Fibroblast of skin of abdomen (primary cell): ENCODE results near the gene SYT2.
"Not testable (repeated sequence)": the region's sequence is repeated elsewhere in the genome, so short reads cannot be mapped to it uniquely, and the experiment has no call there.

Source experiments
- DNase-seq: peaks from one replicate; pipeline ENCODE4 v3.0.0-alpha.2; 2013

SYT2 gene

DNA sequence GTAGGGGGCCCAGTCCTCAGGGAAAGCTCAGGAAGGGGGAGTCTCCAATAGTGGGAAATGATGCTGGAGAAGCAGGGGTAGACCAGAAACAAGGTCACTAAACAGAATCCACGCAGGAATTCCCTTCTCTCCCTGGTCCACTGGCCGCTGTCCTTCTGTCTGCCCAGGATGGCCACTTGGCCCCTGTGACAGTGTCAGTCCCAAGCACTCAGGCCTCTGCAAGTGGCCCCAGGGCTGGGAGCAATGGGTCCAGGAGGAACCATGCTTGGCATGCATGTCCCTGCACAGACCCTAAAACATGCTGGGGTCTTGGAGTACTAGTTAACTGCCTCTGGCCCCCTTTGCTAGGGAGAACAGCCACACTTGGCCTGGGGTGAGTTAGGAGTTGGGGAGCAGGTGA lies 90.2 kb downstream of the SYT2 start:
- DNase-seq, result not testable (repeated sequence)

DNA sequence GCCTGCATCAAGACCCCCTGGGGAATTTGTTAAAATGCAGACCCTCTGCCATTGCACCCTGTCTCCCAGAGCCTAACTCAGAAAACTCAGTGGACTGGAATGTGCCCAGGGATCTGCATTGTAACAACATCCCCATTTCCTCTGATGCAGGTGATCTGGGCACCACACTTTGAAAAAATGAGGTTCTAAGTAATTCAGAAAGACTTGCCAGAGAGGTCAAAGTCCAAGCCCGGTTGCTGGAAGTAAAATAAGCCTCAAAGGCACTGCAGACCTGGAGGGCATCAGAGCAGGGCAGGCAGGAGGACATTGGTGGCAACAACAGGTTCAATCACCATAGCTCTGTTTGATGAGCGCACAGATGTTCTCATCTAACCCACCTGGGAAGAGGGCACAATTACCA lies 90.7 kb downstream of the SYT2 start:
- no peak for DNase-seq

DNA sequence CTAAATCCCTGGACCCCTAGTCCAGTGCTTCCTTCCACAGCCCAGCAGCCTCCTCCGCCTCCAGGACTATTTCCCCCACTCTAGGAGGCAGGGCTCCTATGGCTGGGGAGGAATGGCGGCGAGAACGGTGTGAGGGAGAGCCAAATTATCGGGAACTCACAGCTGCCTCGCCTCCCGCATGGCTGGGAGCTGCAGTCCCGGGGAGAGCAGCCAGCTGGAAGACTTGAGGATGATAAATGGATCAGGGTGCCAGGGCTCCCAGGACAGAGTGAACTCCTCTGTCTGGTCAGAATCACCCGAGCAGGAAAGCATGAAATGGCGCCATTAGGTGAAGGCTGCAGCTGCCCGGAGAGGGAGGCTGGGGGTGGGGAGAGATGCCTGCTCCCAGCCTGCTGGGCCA lies 91.2 kb downstream of the SYT2 start:
- DNase-seq, result not testable (repeated sequence)

DNA sequence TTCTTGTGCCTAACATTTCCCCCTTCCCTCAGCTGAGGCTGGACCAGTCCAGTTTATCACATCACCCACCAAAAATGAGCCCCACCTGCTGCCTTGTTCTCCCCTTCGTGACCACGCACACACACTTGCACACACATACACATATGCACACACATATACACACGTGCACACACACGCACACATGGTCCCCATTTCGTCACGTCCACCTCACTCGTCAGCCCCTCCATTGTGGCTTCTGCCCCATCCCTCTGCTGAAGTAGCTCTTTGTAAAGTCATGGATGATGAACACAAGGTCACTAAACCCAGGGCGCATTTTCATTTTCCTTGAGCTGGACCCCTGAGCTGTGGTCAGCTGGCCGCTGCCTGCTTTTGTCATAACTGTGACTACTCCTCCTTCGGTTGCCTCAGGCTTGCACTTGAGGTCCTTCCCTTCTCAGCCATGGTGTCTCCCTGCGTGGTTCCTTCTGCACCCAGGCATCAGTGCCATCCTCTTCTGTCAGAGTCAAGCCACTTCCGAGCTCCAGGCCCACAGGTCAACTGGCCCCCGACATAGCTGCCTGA lies 93.8 kb downstream of the SYT2 start:
- DNase-seq, result no peak

DNA sequence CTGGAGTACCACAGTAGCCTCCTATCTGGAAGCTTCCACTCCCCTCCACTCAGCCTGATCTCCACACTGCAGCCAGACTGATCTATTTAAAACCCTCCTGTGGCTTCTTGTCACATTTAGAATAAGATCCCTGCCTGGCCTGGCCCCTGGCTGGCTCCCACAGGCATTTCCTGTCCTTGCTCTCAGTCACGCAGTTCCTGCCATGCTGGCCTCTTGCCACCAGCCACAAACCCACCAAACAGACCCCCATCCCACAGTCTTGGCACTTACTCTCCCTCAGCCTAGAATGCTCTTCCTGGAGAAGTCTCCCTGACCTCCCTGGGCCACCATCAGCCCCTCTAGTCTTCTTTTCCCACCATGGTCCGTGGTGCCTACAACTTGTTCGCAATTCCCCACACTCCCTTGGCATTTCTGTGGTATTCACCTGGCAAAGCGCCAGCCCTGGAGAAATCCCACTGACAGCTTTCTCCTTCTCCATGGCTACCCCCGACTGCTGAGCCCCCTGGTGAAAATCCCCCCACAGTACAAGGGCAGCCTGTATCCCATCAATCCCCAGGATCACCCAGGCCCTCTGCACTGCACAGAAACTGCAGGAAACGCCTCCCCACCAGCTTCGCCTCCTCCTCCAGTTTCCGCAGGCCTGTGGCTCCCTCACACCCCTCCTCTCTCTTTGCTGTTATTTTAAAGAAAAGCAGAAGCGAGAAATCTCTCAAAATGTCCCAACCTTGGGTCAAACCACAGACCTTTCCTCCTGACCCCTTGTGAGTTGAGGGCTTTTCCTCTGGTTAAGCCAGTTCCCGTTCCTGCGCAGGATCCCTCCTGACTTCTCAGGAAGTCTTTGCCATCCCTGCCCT lies 94.5 kb downstream of the SYT2 start:
- peak; percentile 92 for DNase-seq

DNA sequence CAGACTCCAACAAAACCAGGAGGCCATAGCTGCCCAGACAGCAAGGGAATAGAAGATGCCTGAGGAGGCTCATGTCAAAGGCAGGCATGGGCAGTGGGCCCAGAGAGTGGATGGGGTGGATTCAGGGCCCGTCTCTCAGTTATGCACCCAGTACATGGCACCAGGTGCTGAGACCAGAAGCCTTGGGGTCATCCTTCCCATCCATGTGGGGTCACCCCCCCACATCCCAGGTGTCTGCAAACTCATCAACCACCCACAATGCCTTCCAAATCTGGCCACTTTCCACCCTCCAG lies 95.1 kb downstream of the SYT2 start:
- not testable (repeated sequence) for DNase-seq

DNA sequence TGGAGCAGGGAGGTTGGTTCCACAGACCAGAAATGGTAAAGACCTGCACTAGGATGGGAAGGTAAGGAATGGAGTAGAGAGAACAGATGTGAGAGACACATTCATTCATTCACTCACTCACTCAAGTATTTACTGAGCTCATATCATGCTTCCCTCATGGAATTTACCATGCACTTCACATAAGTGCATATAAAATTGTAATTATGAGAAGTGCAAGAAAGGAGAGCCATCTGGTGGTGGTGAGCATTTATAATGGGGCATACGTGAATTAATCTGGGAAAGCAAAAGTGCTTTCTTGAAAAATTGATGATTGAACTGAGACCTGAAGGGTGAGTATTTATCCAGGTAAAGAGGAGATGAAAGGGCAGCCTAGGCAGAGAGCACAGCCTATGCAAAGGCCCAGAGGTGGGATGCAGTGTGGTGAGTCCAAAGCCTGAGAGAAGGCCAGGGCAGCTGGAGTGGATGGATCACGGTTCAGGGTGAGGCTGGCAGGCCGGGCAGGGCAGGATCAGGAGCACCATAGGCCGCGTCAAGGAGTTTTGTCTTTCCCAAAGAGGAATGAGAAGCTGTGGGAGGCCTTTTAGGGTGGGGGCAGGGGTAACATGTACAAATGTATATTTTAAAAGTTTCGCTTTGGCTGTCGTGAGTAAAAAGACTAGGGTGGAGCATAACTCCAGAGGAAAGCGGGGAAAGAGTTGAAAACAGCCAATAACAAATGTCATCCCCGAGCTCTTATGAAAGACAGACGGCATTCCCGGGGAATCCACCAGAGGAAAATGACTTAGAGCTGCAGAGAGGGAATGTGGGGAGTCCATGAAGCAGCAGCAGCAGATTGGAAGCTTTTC lies 95.7 kb downstream of the SYT2 start:
- peak; percentile 75 for DNase-seq

DNA sequence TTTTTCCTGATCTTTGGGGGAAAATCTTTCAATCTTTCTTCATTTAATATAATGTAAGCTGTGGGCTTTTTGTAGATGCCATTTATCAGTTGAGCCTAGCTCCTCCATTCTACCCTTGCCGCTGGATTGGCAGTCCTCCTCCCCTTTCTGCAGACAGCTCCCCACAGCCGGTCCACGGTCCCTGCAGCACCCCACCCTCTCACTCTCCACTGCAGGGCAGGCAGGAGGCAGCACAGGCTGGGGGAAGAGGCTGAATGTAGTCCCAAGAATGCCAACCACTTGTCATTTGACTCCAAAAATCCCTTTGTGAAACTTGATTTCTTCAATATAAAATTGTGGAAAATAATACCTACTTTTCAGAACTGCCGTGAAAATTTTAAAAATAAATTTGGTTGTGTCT lies 96.7 kb downstream of the SYT2 start:
- no peak for DNase-seq

DNA sequence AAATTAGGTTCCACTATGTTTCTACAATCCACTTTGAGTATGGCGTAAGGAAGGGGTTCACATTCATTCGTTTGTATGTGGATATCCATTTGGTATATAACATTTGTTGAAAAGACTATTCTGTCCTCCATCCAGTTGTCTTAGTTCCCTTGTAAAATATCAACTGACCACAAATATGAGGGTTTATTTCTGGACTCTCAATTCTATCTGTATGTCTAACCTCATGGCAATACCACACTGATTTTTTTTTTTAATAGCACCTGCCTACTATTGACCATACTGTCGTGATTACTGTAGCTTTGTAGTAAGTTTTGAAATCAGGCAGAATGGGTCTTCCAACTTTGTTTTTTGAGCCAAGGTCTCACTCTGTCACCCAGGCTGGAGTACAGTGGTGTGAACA lies 98.2 kb downstream of the SYT2 start:
- DNase-seq, result not testable (repeated sequence)

DNA sequence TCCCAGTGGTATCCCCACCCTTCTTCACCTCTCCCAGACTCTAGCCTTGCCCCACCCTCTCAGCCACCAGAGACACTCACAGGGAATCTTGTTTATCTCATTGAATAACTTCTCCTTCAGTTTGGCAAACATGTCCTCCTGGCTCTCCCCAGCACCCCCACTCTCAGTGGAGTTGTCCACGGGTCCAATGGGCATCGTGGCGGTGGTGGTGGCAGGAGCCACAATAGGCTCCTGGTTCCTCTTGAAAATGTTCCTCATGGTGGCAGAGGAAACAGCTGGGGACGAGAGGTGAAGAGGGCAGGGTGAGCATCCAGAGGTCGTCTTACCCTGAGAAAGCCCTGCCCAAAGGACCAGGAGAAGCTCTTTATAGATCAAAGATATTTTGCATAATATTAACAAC lies 104.7 kb downstream of the SYT2 start:
- no peak for DNase-seq

DNA sequence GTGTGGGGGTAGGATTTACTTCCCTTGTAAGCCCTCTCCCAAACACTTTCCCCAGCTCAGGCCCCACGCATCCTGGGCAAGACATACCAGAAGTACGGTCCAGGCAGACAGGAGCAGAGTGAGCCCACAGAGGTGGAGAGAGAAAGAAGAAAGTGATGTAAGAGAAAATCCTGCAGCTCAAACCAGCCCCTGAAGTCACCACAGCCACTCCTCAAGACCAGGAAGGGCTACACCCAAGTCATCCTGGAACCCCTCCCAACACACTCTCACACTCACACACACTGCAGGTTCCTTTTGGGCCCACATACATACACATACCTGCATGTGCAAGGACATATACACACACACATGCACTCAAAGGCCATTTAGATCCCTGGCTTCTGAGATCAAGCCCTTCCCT lies 106.8 kb downstream of the SYT2 start:
- no peak for DNase-seq

DNA sequence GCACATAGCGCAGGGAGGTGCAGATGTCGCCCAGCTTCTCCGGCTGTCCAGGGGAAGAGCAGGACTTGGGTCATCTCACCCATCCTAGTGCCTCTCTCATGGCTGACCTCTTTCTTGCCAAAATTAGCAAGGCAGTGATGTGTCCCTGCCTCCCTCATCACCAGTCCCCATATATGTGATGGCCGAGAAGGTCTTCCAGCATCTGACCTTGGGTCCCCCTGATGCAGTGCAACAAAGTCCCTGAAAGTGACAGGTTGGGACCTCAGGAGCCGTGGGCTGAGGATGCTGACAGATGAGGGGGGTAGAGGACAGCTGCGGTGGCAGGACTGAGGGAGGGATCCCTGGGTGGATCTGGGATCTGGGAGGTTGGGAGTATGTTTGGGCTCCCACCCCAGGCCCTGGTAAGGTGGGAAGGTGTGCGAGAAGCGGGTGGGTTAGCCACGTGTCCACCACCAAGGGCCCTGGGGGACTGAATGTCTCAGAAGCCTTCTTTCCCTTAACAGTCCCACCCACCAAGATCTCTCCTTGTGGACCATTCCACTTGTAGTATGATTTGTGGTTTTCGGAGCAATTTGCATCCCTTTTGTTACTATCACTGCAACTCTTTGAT lies 109.7 kb downstream of the SYT2 start:
- no peak for DNase-seq

DNA sequence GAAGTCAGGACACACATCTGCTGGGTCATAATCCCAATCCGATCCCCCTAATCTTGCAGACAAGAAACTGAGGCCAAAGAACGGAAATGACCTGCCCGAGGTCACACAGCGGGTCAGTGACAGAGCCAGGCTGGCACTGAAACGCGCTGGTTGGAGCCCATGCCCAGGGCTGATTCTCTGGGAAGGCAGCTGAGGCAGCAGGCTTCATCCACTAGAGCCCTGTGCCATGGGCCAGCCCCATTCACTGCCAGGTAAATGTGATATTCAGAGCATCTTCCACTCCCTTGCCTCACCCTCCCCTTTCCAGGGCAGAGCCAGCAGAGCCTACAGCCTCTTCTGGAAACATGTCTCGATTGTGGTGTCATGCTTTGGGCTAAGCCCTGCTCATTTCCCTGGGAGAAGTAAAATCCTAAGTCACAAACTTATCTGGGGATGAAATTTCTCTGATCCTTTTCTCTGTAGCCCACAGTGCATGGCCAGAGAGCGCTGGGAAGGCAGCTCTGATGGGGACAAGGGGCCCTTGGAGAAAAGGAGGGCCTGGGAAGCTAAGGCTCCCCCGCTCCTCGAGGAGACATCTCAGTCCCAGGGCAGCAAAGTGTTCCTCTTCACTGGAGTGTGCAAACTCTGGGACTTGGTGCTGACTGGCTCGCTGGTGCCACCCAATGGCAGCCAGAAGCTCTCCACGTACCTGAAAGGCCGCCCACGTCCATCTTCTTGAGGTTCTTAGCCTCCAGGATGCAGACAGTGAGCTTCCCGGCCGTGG lies 110.4 kb downstream of the SYT2 start:
- DNase-seq, result peak; percentile 83

DNA sequence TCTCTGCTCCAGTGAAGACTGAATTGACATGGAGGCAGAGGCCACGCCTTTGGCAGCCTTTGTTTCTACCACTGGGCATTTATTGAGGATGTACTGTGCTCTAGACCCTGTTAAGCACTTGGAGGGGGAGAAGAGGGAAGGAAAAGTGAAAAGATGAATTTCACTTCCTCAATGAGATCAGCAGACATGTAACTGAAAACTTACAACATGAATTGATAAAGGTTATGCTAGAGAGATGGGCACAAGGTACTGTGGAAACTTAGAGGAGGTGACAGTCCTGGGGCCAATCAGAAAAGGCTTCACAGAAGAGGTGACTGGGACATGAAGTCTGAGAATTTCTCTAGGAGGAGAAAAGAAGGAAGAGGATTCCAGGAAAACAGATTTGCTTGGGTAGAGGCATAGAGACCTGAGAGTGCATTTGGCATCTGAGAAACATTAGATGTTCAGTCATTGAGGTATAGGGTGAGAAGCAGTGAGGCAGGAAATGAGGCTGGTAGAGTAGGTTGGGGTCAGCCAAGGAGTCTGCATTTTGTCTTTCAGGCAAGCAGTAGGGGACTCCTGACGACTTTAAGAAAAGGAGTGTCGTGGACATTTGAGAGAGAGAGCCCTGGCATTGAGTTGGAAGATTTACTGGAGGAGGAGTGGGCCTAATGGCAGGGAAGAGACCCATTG lies 113.0 kb downstream of the SYT2 start:
- DNase-seq, result no peak

DNA sequence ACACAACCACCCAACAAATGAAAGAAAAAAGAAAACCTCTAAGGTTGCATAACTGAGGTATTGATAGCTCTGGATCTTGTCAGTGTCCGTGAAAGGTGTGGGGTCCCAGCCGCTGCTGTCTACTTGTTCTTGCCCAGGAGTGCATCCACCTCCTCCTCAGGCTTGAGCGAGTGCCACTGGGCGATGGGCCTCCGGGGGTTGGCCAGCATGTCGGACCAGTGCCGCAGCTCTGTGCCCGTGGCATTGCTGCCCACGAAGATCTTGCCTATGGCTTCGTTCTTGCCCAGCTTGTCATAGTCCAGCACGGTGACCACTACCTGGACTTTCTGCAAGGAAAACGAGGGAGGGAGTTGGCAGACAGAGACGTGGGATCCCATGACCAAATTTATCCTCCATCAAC lies 113.6 kb downstream of the SYT2 start:
- no peak for DNase-seq

DNA sequence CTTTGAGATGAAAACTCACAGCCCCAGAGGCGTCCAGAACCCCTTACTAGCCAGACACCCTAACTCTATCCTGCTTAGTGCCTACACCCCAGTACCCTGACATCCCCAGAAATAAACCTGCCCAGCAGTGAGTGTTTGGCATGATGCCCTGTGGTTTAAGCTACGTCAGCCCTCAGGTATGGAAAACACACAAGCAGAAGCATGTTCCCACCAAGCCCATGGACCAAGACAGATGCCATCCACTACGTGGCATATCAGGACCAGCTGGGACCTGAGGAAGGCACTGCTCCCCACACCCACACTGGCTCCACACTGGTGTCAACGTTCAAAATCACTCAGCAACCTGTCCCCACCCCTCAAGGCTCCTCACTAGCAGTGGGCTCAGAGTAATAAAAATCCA lies 116.4 kb downstream of the SYT2 start:
- DNase-seq, result no peak

DNA sequence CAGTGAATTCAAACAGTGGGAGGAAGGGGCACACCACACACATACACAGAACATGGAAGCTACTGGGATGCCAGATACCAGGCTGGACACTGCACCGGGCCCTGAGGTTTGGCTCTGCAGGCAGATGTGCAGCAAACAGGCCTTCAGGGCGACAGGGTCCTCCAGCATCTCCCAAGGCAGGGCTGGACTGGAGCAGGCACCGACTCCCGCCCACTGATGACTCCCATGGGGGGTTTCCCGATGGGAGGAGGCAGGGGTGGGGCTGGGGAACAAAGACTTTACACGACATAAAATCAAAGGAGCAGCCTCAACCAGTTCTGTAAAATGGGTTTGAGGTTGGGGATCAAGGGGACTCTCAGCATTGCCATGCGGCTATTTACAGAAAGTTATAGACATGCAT lies 118.1 kb downstream of the SYT2 start:
- DNase-seq, result no peak

DNA sequence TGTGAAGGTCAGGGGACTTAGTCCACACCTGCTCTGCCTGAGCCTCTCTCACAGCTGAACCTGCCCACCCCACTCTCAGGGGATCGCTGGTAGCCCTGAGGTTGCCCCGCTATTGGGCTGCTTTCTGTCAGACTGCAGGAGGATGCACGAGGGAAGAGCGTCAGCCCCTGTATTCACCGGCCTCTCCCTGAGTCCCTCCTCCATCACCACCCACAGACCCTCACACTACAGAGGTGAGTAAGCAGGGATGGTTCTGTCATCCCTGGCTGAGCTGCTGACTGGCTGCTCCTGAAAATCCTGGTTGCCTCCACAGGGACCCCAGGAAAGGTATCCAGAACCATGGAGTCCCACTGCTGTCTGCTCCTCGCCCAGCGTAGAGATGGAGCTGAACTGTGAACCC lies 118.7 kb downstream of the SYT2 start:
- DNase-seq, result no peak

DNA sequence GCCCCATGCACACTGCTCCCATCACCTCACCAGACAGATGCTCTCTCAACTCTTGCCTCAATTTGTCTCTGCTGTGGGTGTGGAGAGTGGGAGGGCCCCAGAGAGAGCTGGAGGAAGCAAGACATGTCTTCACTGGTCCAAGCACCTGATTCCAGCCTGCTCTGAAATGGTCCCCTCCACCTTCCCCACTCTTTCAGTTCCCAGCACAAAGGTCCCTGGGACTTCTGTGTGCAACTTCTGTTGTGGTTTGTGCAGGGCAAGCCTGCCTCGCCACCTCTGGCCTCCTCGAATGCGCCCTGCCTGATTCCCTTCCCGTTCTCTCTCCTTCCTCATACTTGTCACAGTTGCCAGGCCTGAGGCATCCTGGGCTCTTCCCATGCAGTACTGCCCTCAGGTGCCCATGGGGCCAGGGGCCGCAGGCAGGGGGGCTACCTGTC lies 119.3 kb downstream of the SYT2 start:
- no peak for DNase-seq

DNA sequence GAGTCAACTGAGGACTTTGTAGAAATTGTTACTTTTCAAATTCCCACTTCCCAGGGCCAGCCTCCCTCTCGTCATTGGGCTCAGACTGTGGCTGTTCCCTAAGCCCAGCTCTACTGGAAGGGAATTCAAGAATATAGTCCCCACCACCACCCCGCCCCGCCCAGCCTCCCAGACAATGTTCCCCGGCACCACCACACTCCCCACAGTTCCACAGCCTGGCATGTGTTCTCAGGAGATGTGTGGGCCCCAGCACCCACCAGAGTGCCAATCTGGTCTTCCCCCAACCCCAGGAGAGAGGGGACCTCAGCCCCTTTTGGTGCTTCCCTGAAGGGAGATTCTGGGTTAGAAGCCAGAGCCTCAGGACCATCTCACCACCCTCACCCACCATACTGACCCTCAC lies 120.1 kb downstream of the SYT2 start:
- DNase-seq, result no peak

DNA sequence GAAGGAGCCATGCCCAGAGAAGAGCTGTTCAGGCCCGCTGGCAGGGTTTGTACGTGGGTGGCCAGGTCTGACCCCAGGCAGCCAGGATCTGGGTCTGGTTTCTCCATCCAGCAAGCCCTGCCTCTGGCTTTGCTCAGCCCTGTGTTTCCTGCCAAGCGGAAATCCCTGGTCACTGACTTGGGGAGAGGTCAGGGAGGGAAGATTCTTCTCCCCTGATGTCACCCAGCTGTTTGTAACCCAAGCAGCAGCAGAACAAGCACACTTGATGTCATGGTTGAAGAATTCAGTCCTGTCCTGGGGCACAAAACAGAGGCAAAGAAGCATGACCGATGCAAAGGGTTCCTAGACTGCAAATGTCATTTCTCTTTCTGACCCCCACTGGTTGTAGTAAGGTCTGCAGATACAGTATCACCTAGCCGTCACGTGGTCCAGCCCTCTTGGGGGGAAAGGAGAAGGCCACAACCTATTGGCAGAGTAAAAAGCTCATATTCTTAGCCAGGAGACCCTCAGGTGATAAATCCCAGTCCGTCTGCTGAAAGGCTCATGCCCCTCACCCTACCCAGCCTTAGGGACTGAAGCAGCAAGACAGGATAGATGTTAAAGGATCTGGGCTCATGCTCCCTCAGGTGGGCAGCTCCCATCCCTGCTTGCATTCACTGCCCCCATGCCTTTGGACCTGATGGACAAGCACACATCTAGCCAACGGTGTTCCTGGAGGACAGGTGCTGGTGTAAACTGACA lies 120.9 kb downstream of the SYT2 start:
- peak; percentile 97 for DNase-seq
